ENCODE results near the gene PPP2R2B. TPM values are rescaled to one million over a fixed set of nuclear protein-coding genes. Genes with fewer than 3 reads are reported as not detected.

PPP2R2B gene
- total RNA-seq, 1 experiment from 2014 or later = 20.3 TPM

DNA sequence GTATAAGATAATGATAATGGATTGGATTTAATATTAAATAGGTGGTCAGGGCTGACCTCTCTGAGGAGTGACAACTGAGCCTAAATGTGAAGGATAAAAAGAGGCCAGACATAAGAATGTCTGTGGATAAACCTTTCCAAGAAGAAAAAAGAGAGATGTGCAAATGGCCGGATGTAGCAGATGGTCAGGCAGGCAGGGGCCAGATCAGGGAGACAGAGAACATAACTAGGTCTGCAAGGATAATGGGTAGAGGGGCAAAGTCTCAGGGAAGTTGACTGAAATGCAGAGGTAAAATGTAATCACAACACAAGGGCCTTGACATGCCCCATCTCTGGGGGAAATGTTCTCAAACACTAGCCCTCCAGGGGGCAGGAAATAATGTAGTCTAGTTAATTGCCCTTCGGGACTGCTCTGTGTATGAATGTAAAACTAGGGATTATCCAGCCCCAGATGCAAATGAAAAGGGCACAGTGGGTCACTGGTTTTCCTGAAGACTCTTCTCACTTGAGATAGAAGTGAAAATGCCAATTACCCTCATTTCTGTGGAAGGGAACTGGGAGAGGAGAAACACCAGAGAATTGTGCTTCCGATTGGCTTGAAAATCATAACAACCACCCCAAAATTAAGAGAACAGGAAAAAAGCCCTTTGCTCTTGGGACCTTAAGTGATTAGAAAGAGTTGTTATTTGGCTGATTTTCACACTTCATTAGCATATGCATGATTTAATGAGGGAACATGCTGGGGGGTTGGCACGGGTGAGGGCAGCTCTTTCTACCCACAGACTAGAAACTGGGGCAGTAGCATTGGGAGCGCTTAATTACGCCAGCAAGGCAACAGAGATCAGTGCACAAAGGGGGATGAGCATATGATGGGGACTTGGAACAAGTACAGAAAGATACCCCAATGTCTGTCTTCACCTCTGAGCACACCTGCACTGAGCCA is 88.6 kb downstream of the PPP2R2B start (continued):
- TF ChIP-seq, protein P1, sequence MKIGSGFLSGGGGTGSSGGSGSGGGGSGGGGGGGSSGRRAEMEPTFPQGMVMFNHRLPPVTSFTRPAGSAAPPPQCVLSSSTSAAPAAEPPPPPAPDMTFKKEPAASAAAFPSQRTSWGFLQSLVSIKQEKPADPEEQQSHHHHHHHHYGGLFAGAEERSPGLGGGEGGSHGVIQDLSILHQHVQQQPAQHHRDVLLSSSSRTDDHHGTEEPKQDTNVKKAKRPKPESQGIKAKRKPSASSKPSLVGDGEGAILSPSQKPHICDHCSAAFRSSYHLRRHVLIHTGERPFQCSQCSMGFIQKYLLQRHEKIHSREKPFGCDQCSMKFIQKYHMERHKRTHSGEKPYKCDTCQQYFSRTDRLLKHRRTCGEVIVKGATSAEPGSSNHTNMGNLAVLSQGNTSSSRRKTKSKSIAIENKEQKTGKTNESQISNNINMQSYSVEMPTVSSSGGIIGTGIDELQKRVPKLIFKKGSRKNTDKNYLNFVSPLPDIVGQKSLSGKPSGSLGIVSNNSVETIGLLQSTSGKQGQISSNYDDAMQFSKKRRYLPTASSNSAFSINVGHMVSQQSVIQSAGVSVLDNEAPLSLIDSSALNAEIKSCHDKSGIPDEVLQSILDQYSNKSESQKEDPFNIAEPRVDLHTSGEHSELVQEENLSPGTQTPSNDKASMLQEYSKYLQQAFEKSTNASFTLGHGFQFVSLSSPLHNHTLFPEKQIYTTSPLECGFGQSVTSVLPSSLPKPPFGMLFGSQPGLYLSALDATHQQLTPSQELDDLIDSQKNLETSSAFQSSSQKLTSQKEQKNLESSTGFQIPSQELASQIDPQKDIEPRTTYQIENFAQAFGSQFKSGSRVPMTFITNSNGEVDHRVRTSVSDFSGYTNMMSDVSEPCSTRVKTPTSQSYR (CRISPR knock-in tag; IDR thresholded peaks at IDR 0.05) = peak; percentile 50; the same call in 1 of the 2 replicates
- TF ChIP-seq JUN (CRISPR knock-in tag; IDR thresholded peaks at IDR 0.05) = no peak
- TF ChIP-seq, protein P2, sequence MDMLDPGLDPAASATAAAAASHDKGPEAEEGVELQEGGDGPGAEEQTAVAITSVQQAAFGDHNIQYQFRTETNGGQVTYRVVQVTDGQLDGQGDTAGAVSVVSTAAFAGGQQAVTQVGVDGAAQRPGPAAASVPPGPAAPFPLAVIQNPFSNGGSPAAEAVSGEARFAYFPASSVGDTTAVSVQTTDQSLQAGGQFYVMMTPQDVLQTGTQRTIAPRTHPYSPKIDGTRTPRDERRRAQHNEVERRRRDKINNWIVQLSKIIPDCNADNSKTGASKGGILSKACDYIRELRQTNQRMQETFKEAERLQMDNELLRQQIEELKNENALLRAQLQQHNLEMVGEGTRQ (CRISPR knock-in tag; IDR thresholded peaks at IDR 0.05) = 0 out of 2 replicates have a peak, but pooled peaks have one; percentile 24
- no peak for TF ChIP-seq ELF4 (CRISPR knock-in tag; IDR thresholded peaks at IDR 0.05; ENCODE audit: low read depth)
- TF ChIP-seq, protein P3, sequence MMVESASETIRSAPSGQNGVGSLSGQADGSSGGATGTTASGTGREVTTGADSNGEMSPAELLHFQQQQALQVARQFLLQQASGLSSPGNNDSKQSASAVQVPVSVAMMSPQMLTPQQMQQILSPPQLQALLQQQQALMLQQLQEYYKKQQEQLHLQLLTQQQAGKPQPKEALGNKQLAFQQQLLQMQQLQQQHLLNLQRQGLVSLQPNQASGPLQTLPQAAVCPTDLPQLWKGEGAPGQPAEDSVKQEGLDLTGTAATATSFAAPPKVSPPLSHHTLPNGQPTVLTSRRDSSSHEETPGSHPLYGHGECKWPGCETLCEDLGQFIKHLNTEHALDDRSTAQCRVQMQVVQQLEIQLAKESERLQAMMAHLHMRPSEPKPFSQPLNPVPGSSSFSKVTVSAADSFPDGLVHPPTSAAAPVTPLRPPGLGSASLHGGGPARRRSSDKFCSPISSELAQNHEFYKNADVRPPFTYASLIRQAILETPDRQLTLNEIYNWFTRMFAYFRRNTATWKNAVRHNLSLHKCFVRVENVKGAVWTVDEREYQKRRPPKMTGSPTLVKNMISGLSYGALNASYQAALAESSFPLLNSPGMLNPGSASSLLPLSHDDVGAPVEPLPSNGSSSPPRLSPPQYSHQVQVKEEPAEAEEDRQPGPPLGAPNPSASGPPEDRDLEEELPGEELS (CRISPR knock-in tag; IDR thresholded peaks at IDR 0.05) = peak; percentile 61; the same call in 1 of the 2 replicates
- TF ChIP-seq, protein P4, sequence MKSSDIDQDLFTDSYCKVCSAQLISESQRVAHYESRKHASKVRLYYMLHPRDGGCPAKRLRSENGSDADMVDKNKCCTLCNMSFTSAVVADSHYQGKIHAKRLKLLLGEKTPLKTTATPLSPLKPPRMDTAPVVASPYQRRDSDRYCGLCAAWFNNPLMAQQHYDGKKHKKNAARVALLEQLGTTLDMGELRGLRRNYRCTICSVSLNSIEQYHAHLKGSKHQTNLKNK (CRISPR knock-in tag; IDR thresholded peaks at IDR 0.05) = no peak
- no peak for TF ChIP-seq ZNF232 (CRISPR knock-in tag; IDR thresholded peaks at IDR 0.05)
- TF ChIP-seq HMGA2 (CRISPR knock-in tag; IDR thresholded peaks at IDR 0.05) = no peak
- no peak for TF ChIP-seq JAZF1 (CRISPR knock-in tag; IDR thresholded peaks at IDR 0.05)
- no peak for TF ChIP-seq ZNF423 (CRISPR knock-in tag; IDR thresholded peaks at IDR 0.05)
- TF ChIP-seq, protein P5, sequence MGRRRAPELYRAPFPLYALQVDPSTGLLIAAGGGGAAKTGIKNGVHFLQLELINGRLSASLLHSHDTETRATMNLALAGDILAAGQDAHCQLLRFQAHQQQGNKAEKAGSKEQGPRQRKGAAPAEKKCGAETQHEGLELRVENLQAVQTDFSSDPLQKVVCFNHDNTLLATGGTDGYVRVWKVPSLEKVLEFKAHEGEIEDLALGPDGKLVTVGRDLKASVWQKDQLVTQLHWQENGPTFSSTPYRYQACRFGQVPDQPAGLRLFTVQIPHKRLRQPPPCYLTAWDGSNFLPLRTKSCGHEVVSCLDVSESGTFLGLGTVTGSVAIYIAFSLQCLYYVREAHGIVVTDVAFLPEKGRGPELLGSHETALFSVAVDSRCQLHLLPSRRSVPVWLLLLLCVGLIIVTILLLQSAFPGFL (CRISPR knock-in tag; IDR thresholded peaks at IDR 0.05; ENCODE audit: borderline replicate concordance) = no peak
- no peak for TF ChIP-seq NFE2L1 (CRISPR knock-in tag; IDR thresholded peaks at IDR 0.05)
- TF ChIP-seq, protein P6, sequence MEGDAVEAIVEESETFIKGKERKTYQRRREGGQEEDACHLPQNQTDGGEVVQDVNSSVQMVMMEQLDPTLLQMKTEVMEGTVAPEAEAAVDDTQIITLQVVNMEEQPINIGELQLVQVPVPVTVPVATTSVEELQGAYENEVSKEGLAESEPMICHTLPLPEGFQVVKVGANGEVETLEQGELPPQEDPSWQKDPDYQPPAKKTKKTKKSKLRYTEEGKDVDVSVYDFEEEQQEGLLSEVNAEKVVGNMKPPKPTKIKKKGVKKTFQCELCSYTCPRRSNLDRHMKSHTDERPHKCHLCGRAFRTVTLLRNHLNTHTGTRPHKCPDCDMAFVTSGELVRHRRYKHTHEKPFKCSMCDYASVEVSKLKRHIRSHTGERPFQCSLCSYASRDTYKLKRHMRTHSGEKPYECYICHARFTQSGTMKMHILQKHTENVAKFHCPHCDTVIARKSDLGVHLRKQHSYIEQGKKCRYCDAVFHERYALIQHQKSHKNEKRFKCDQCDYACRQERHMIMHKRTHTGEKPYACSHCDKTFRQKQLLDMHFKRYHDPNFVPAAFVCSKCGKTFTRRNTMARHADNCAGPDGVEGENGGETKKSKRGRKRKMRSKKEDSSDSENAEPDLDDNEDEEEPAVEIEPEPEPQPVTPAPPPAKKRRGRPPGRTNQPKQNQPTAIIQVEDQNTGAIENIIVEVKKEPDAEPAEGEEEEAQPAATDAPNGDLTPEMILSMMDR (IDR thresholded peaks at IDR 0.05) = no peak
- peak; percentile 92 for TF ChIP-seq ZNF121 (CRISPR knock-in tag; IDR thresholded peaks at IDR 0.05)
- no peak for TF ChIP-seq FOXP1 (CRISPR knock-in tag; IDR thresholded peaks at IDR 0.05; ENCODE audit: borderline replicate concordance)
- TF ChIP-seq, protein P7, sequence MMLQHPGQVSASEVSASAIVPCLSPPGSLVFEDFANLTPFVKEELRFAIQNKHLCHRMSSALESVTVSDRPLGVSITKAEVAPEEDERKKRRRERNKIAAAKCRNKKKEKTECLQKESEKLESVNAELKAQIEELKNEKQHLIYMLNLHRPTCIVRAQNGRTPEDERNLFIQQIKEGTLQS (CRISPR knock-in tag; conservative IDR thresholded peaks at IDR 0.05) = no peak
- no peak for TF ChIP-seq NR2C2 (CRISPR knock-in tag; IDR thresholded peaks at IDR 0.05)
- TF ChIP-seq MXD4 (CRISPR knock-in tag; IDR thresholded peaks at IDR 0.05; ENCODE audit: borderline replicate concordance) = no peak
- no peak for TF ChIP-seq FOXK1 (CRISPR knock-in tag; IDR thresholded peaks at IDR 0.05)
- TF ChIP-seq ZNF671 (CRISPR knock-in tag; IDR thresholded peaks at IDR 0.05) = no peak
- TF ChIP-seq SOX15 (CRISPR knock-in tag; IDR thresholded peaks at IDR 0.05) = no peak
- TF ChIP-seq, protein P8, sequence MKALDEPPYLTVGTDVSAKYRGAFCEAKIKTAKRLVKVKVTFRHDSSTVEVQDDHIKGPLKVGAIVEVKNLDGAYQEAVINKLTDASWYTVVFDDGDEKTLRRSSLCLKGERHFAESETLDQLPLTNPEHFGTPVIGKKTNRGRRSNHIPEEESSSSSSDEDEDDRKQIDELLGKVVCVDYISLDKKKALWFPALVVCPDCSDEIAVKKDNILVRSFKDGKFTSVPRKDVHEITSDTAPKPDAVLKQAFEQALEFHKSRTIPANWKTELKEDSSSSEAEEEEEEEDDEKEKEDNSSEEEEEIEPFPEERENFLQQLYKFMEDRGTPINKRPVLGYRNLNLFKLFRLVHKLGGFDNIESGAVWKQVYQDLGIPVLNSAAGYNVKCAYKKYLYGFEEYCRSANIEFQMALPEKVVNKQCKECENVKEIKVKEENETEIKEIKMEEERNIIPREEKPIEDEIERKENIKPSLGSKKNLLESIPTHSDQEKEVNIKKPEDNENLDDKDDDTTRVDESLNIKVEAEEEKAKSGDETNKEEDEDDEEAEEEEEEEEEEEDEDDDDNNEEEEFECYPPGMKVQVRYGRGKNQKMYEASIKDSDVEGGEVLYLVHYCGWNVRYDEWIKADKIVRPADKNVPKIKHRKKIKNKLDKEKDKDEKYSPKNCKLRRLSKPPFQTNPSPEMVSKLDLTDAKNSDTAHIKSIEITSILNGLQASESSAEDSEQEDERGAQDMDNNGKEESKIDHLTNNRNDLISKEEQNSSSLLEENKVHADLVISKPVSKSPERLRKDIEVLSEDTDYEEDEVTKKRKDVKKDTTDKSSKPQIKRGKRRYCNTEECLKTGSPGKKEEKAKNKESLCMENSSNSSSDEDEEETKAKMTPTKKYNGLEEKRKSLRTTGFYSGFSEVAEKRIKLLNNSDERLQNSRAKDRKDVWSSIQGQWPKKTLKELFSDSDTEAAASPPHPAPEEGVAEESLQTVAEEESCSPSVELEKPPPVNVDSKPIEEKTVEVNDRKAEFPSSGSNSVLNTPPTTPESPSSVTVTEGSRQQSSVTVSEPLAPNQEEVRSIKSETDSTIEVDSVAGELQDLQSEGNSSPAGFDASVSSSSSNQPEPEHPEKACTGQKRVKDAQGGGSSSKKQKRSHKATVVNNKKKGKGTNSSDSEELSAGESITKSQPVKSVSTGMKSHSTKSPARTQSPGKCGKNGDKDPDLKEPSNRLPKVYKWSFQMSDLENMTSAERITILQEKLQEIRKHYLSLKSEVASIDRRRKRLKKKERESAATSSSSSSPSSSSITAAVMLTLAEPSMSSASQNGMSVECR (CRISPR knock-in tag; IDR thresholded peaks at IDR 0.05; ENCODE audit: borderline replicate concordance) = no peak
- TF ChIP-seq, protein P9, sequence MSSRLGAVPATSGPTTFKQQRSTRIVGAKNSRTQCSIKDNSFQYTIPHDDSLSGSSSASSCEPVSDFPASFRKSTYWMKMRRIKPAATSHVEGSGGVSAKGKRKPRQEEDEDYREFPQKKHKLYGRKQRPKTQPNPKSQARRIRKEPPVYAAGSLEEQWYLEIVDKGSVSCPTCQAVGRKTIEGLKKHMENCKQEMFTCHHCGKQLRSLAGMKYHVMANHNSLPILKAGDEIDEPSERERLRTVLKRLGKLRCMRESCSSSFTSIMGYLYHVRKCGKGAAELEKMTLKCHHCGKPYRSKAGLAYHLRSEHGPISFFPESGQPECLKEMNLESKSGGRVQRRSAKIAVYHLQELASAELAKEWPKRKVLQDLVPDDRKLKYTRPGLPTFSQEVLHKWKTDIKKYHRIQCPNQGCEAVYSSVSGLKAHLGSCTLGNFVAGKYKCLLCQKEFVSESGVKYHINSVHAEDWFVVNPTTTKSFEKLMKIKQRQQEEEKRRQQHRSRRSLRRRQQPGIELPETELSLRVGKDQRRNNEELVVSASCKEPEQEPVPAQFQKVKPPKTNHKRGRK (CRISPR knock-in tag; IDR thresholded peaks at IDR 0.05; ENCODE audit: borderline replicate concordance) = no peak
